ENCODE measurements around the gene KRTAP4-1. TPM values are rescaled to one million over a fixed set of nuclear protein-coding genes. Genes with fewer than 3 reads are reported as not detected.

The KRTAP4-1 gene
- 0.10 to 0.29 TPM (median 0.16 TPM) in 3 of 5 replicates, not detected in the others for total RNA-seq (2022; extraction: Qiagen RNA extraction)

GRCh38 chr17:41184480-41184961, at the start of gene KRTAP4-1:
Gene KRTAP4-1, minus strand, starts transcription at chr17:41184911. Its CDS starts 57 bp downstream, at chr17:41184854.

DNA sequence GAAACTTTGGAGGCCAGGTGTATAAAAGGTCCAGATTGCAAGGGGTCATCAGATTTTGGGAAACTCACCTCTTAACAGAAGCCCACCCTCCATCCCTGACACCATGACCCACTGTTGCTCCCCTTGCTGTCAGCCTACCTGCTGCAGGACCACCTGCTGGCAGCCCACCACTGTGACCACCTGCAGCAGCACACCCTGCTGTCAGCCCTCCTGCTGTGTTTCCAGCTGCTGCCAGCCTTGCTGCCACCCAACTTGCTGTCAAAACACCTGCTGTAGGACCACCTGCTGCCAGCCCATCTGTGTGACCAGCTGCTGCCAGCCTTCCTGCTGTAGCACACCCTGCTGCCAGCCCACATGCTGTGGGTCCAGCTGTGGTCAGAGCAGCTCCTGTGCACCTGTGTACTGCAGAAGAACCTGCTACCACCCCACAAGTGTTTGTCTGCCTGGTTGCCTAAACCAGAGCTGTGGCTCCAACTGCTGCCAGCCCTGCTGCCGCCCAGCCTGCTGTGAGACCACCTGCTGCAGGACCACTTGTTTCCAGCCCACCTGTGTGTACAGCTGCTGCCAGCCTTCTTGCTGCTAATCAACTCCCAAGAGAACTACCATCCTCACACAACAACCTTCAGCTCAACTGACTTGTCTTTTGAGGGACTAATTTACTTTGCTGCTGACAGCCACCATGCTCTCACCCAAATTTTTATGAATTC, 47.8 kb upstream of the KRTAP4-1 start, which contains the start of gene KRTAP9-3:
Gene KRTAP9-3 (plus strand): TSS at position 51 of the 707 bp plus-strand sequence. CDS start 53 bp downstream, at position 104.

GRCh38 chr17:41226598-41227095, 41.9 kb upstream of the KRTAP4-1 start, which contains the start of gene KRTAP9-2:
Gene KRTAP9-2, plus strand, starts transcription at chr17:41226648. Its CDS starts 7 bp downstream, at chr17:41226655.

DNA sequence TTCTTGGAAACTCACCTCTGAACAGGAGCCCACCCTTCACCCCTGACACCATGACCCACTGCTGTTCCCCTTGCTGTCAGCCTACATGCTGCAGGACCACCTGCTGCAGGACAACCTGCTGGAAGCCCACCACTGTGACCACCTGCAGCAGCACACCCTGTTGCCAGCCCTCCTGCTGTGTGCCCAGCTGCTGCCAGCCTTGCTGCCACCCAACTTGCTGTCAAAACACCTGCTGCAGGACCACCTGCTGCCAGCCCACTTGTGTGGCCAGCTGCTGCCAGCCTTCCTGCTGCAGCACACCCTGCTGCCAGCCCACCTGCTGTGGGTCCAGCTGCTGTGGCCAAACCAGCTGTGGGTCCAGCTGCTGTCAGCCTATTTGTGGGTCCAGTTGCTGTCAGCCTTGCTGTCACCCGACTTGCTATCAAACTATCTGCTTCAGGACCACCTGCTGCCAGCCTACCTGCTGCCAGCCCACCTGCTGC, 5.2 kb upstream of the KRTAP4-1 start, which contains the start of gene KRTAP9-1:
Gene KRTAP9-1 (plus strand): TSS at position 51 of the 482 bp plus-strand sequence. CDS start 0 bp downstream, at position 51.

DNA sequence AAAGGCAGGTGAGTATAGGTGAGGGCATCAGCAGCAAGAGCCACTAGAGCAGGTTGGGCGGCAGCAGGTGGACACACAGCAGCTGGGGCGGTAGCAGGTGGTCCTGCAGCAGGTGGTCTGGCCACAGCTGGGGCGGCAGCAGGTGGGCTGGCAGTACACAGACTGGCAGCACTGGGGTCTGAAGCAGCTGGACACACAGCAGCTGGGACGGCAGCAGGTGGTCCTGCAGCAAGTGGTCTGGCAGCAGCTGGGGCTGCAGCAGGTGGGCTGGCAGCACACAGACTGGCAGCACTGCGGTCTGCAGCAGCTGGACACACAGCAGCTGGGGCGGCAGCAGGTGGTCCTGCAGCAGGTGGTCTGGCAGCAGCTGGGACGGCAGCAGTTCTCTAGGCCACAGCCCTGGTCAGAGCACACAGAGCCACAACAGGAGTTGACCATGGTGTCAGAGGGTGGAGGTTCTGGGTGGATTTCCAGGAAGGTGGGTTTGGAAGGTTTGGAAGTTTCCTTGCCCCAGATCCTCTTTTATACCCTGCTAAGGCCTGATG, 6.9 kb downstream of the KRTAP4-1 start, which contains the start of gene KRTAP4-2:
Gene KRTAP4-2 (minus strand): TSS at position 495 of the 545 bp plus-strand sequence. CDS start 57 bp downstream, at position 438.

GRCh38 chr17:41168121-41168520, 16.6 kb downstream of the KRTAP4-1 start, which contains the start of gene KRTAP4-3:
Gene KRTAP4-3, minus strand, starts transcription at chr17:41168221. Its CDS starts 49 bp downstream, at chr17:41168172.

GRCh38 chr17:41160648-41161047, 24.1 kb downstream of the KRTAP4-1 start, which contains the start of gene KRTAP4-4:
Gene KRTAP4-4, minus strand, starts transcription at chr17:41160748. Its CDS starts 57 bp downstream, at chr17:41160691.

GRCh38 chr17:41149652-41149985, 35.1 kb downstream of the KRTAP4-1 start, which contains the start of gene KRTAP4-5:
Gene KRTAP4-5, minus strand, starts transcription at chr17:41149825. Its CDS starts 58 bp downstream, at chr17:41149767.

GRCh38 chr17:41140360-41141131, 44.2 kb downstream of the KRTAP4-1 start, which contains the start of gene KRTAP4-6:
Gene KRTAP4-6, minus strand, starts transcription at chr17:41140544. Its CDS starts 57 bp downstream, at chr17:41140487.

Other genes starting within 250 kb of the KRTAP4-1 start
- 0.08 to 0.29 TPM (median 0.11 TPM) in 4 of 5 replicates, not detected in the other for gene KRT23, start 247.3 kb downstream of the KRTAP4-1 start, total RNA-seq (2022; extraction: Qiagen RNA extraction)
- gene KRT39, start 218.0 kb downstream of the KRTAP4-1 start, total RNA-seq (2022; extraction: Qiagen RNA extraction) = not detected in 5 replicates
- not detected in 5 replicates for gene KRT40, start 200.6 kb downstream of the KRTAP4-1 start, total RNA-seq (2022; extraction: Qiagen RNA extraction)
- gene KRTAP3-3, start 190.7 kb downstream of the KRTAP4-1 start, total RNA-seq (2022; extraction: Qiagen RNA extraction) = not detected in 5 replicates
- gene KRTAP3-2, start 185.0 kb downstream of the KRTAP4-1 start, total RNA-seq (2022; extraction: Qiagen RNA extraction) = 0.26 to 0.44 TPM (median 0.29 TPM) in 5 replicates
- 0.24 TPM in 1 of 5 replicates, not detected in the others for gene KRTAP3-1, start 175.8 kb downstream of the KRTAP4-1 start, total RNA-seq (2022; extraction: Qiagen RNA extraction)
- gene KRTAP1-5, start 157.7 kb downstream of the KRTAP4-1 start, total RNA-seq (2022; extraction: Qiagen RNA extraction) = not detected in 5 replicates
- gene KRTAP1-4, start 154.7 kb downstream of the KRTAP4-1 start, total RNA-seq (2022; extraction: Qiagen RNA extraction) = not detected in 5 replicates
- gene KRTAP1-3, start 150.0 kb downstream of the KRTAP4-1 start, total RNA-seq (2022; extraction: Qiagen RNA extraction) = not detected in 5 replicates
- gene KRTAP1-1, start 143.5 kb downstream of the KRTAP4-1 start, total RNA-seq (2022; extraction: Qiagen RNA extraction) = not detected in 5 replicates
- gene KRTAP2-1, start 137.6 kb downstream of the KRTAP4-1 start, total RNA-seq (2022; extraction: Qiagen RNA extraction) = not detected in 5 replicates
- gene KRTAP2-2, start 129.7 kb downstream of the KRTAP4-1 start, total RNA-seq (2022; extraction: Qiagen RNA extraction) = not detected in 5 replicates
- 0.20 to 0.22 TPM in 2 of 5 replicates, not detected in the others for gene KRTAP2-3, start 124.8 kb downstream of the KRTAP4-1 start, total RNA-seq (2022; extraction: Qiagen RNA extraction)
- not detected in 5 replicates for gene KRTAP2-4, start 119.0 kb downstream of the KRTAP4-1 start, total RNA-seq (2022; extraction: Qiagen RNA extraction)
- not detected in 5 replicates for gene KRTAP4-7, start 100.8 kb downstream of the KRTAP4-1 start, total RNA-seq (2022; extraction: Qiagen RNA extraction)
- gene KRTAP4-8, start 86.8 kb downstream of the KRTAP4-1 start, total RNA-seq (2022; extraction: Qiagen RNA extraction) = not detected in 5 replicates
- gene KRTAP4-16, start 82.7 kb downstream of the KRTAP4-1 start, total RNA-seq (2022; extraction: Qiagen RNA extraction) = not detected in 5 replicates
- not detected in 5 replicates for gene KRTAP4-9, start 79.5 kb downstream of the KRTAP4-1 start, total RNA-seq (2022; extraction: Qiagen RNA extraction)
- gene KRTAP4-11, start 66.5 kb downstream of the KRTAP4-1 start, total RNA-seq (2022; extraction: Qiagen RNA extraction) = not detected in 5 replicates
- not detected in 5 replicates for gene KRTAP4-12, start 60.7 kb downstream of the KRTAP4-1 start, total RNA-seq (2022; extraction: Qiagen RNA extraction)
- not detected in 5 replicates for gene KRTAP4-6, start 44.4 kb downstream of the KRTAP4-1 start, total RNA-seq (2022; extraction: Qiagen RNA extraction)
- gene KRTAP4-5, start 35.1 kb downstream of the KRTAP4-1 start, total RNA-seq (2022; extraction: Qiagen RNA extraction) = not detected in 5 replicates
- gene KRTAP4-4, start 24.2 kb downstream of the KRTAP4-1 start, total RNA-seq (2022; extraction: Qiagen RNA extraction) = not detected in 5 replicates
- not detected in 5 replicates for gene KRTAP4-3, start 16.7 kb downstream of the KRTAP4-1 start, total RNA-seq (2022; extraction: Qiagen RNA extraction)
- gene KRTAP4-2, start 6.7 kb downstream of the KRTAP4-1 start, total RNA-seq (2022; extraction: Qiagen RNA extraction) = not detected in 5 replicates
- not detected in 5 replicates for gene KRTAP9-1, start 5.0 kb upstream of the KRTAP4-1 start, total RNA-seq (2022; extraction: Qiagen RNA extraction)
- gene KRTAP9-2, start 41.7 kb upstream of the KRTAP4-1 start, total RNA-seq (2022; extraction: Qiagen RNA extraction) = not detected in 5 replicates
- gene KRTAP9-3, start 47.5 kb upstream of the KRTAP4-1 start, total RNA-seq (2022; extraction: Qiagen RNA extraction) = not detected in 5 replicates
- not detected in 5 replicates for gene KRTAP9-8, start 53.1 kb upstream of the KRTAP4-1 start, total RNA-seq (2022; extraction: Qiagen RNA extraction)
- gene KRTAP9-4, start 64.8 kb upstream of the KRTAP4-1 start, total RNA-seq (2022; extraction: Qiagen RNA extraction) = not detected in 5 replicates
- gene KRTAP9-9, start 70.5 kb upstream of the KRTAP4-1 start, total RNA-seq (2022; extraction: Qiagen RNA extraction) = not detected in 5 replicates
- gene KRTAP9-6, start 80.5 kb upstream of the KRTAP4-1 start, total RNA-seq (2022; extraction: Qiagen RNA extraction) = not detected in 5 replicates
- gene KRTAP9-7, start 90.8 kb upstream of the KRTAP4-1 start, total RNA-seq (2022; extraction: Qiagen RNA extraction) = not detected in 5 replicates
- gene KRTAP29-1, start 117.9 kb upstream of the KRTAP4-1 start, total RNA-seq (2022; extraction: Qiagen RNA extraction) = not detected in 5 replicates
- not detected in 5 replicates for gene KRTAP16-1, start 124.4 kb upstream of the KRTAP4-1 start, total RNA-seq (2022; extraction: Qiagen RNA extraction)
- not detected in 5 replicates for gene KRTAP17-1, start 130.8 kb upstream of the KRTAP4-1 start, total RNA-seq (2022; extraction: Qiagen RNA extraction)
- not detected in 5 replicates for gene KRT33A, start 165.9 kb upstream of the KRTAP4-1 start, total RNA-seq (2022; extraction: Qiagen RNA extraction)
- not detected in 5 replicates for gene KRT33B, start 184.9 kb upstream of the KRTAP4-1 start, total RNA-seq (2022; extraction: Qiagen RNA extraction)
- 0.22 to 0.52 TPM (median 0.46 TPM) in 5 replicates for gene KRT34, start 197.4 kb upstream of the KRTAP4-1 start, total RNA-seq (2022; extraction: Qiagen RNA extraction)
- gene KRT31, start 212.7 kb upstream of the KRTAP4-1 start, total RNA-seq (2022; extraction: Qiagen RNA extraction) = not detected in 5 replicates
- gene KRT37, start 239.7 kb upstream of the KRTAP4-1 start, total RNA-seq (2022; extraction: Qiagen RNA extraction) = not detected in 5 replicates